ENCODE measurements around the gene CHSY1. TPM values are rescaled to one million over a fixed set of nuclear protein-coding genes. Genes with fewer than 3 reads are reported as not detected.

The CHSY1 gene
- total and polyA plus RNA-seq, 2 of the 4 experiments (the other 2 are of a cell fraction), result 40.9 to 53.2 TPM

DNA sequence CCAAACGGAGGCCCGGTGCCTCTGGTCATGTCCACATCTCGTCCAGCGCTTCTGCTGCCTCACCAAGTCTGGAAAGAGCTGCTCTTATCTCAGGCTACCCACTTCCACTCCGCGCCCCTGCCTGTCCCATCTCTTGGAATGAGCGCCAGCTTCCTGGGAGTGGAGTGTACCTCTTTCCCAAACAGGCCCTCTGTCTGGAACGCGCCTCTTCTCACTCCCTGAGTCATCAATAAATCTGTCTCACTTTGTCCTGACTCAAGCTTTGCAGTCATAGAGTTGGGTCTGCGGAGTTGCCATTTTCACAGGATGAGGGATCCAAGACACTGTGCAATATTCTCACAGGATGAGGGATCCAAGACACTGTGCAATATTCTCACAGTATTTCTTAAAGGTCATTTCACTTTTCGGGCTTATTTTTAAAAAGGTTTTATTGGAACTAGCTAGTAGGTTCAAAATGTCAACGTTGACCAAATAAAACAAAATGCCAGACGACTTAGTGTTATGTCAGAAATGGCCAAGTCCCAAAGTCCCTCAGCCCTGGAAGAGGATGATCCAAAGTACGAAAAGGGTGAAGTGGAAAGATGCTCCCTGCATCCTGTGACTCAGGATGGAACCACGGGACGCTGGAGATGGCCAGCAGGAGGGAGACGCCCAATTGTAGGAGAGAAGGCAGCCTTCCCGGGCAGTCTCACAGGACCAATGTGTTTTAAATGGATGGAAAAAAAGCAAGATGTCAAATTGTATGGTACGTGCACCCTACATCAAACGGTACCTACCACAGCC lies 81.1 kb downstream of the CHSY1 start (continued):
- TF ChIP-seq, protein P1, sequence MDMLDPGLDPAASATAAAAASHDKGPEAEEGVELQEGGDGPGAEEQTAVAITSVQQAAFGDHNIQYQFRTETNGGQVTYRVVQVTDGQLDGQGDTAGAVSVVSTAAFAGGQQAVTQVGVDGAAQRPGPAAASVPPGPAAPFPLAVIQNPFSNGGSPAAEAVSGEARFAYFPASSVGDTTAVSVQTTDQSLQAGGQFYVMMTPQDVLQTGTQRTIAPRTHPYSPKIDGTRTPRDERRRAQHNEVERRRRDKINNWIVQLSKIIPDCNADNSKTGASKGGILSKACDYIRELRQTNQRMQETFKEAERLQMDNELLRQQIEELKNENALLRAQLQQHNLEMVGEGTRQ (IDR thresholded peaks at IDR 0.05; ENCODE audit: low read depth, low read length), result no peak; the same call in 1 of the 2 replicates
- no peak; the same call in 1 of the 2 replicates for TF ChIP-seq RAD21 (IDR thresholded peaks at IDR 0.05; ENCODE audit: low read length)

DNA sequence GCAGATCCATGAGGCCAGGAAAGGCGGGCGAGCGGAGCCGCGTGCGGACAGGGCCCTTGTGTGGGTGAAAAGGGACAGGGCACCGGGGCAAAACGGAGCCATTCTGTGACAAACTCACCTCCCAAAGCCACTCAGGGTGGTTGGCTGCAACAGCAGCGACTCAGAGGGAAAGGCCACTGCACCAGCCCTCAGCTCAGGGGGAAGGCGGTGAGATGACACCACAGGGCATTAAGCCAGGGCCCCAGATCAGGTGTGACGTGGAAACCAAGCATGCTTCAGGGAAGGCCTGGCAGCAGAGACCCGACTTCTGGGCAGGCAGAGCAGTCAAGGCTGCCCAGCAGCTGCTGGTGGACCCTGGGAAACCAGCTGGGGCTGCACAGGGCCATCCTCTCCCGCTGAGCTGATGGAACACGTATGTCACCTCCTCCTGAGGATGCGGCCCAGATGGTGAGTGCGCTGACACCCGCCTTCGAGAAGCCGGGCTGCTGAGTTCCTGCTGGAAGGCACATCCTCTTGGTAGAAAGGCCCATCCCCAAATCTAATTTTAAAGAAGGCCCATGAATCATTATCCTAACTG lies 82.3 kb downstream of the CHSY1 start:
- CTCF ChIA-PET, result interaction anchor here (1.5 kb wide), 1 partner anchor 18 kb away, joined by 5 read pairs; no protein-coding TSS in a partner anchor
- in situ Hi-C loops (cut with MboI; ENCODE audit: low sequenced_read_pairs) (no loop called here), dilution Hi-C loops (cut with HindIII; ENCODE audit: low sequenced_read_pairs, unreplicated experiment) (no loop called here)

More for the DNA sequence above, 82.3 kb downstream of the CHSY1 start:
- Histone ChIP-seq H3K18ac (ENCODE audit: low read depth, low read length) (0 out of 2 replicates have a peak overlapping the region, but pooled peaks have one; percentile 5), H3K4me2 (ENCODE audit: low read depth, low read length) (no peak overlapping the region), H2BK20ac (ENCODE audit: low read depth, low read length) (peak overlapping the region; percentile 75), H3K27ac (ENCODE audit: insufficient read depth, low read length) (peak overlapping the region; percentile 14), H2BK15ac (ENCODE audit: low read depth, low read length) (peak overlapping the region; percentile 82; the same call in 2 of the 3 replicates), H2AK9ac (replicated peaks; ENCODE audit: low read depth, low read length, poor library complexity) (peak overlapping the region; percentile 79), H4K20me1 (ENCODE audit: insufficient read depth, low read length) (peaks cover 6% of the 10 kb centered on the region; the same call in 1 of the 2 replicates), H3K9ac (ENCODE audit: low read depth, low read length) (no peak overlapping the region), H3K9me3 (ENCODE audit: control insufficient read depth, insufficient read depth, low read length) (peaks cover 8% of the 10 kb centered on the region), H3K4ac (ENCODE audit: low read depth, low read length) (peak overlapping the region; percentile 62), H2AFZ (replicated peaks; ENCODE audit: low read length, poor library complexity) (peak overlapping the region; percentile 59), H4K91ac (ENCODE audit: insufficient read depth, low read depth, low read length) (peak overlapping the region; percentile 71), H3K56ac (ENCODE audit: extremely low read depth, insufficient read depth, low read length) (no peak overlapping the region), H3K79me1 (ENCODE audit: low read depth in 1 of 2, low read length in 2 of 2) (peaks cover 16 to 57% of the 10 kb centered on the region in 2 experiments), H4K8ac (ENCODE audit: low read depth in 2 of 2, low read length in 2 of 2) (peak overlapping the region; percentile 35 to 77; a peak in 3 of 4 replicates), H3K36me3 (ENCODE audit: control insufficient read depth, insufficient read depth, low read length) (peaks cover 14% of the 10 kb centered on the region; the same call in 1 of the 2 replicates), H3K14ac (replicated peaks; ENCODE audit: low read depth, low read length) (peak overlapping the region; percentile 77), H3K4me1 (ENCODE audit: control insufficient read depth, insufficient read depth, low read length) (peaks cover 44% of the 10 kb centered on the region), H2BK120ac (ENCODE audit: low read depth, low read length) (peak overlapping the region; percentile 78), H3K9me1 (ENCODE audit: insufficient read depth, low read length) (peaks cover 44% of the 10 kb centered on the region), H4K5ac (ENCODE audit: low read depth, low read length) (peak overlapping the region; percentile 12; the same call in 1 of the 2 replicates), H3K23ac (ENCODE audit: low read depth, low read length) (no peak overlapping the region), H2AK5ac (ENCODE audit: low read depth, low read length) (peak overlapping the region; percentile 98), H3K27me3 (ENCODE audit: control insufficient read depth, insufficient read depth, low read length) (no peaks in the 10 kb centered on the region), H3K4me3 (ENCODE audit: insufficient read depth, low read depth, low read length) (no peak overlapping the region), H2BK5ac (ENCODE audit: low read depth, low read length, poor library complexity, severe bottlenecking) (peak overlapping the region; percentile 89)
- no peak for ATAC-seq (ENCODE audit: low read depth)
- no TSS peak for BruUV-seq (replicated peaks)
- DNase-seq, result peak; percentile 69
- intact Hi-C loops (cut with micrococcal nuclease), result no loop called here
- TF ChIP-seq POLR2A (IDR thresholded peaks at IDR 0.05; ENCODE audit: low read depth, low read length) (0 out of 2 replicates have a peak, but pooled peaks have one; percentile 23), RFX5 (IDR thresholded peaks at IDR 0.05; ENCODE audit: low read depth, low read length) (no peak), RAD21 (IDR thresholded peaks at IDR 0.05; ENCODE audit: low read length) (no peak)
- POLR2A ChIA-PET (ENCODE audit: unreplicated experiment), result no interaction called here
- WGBS, 2 experiments (ENCODE audit: extremely low coverage in 2 of 2, insufficient read length in 1 of 2), result 64% methylated on average over 8 of the region's 19 CpGs; no CpG with 5 or more reads in 1 of the 2 experiments
